SU-DHL-6 (cell line): ENCODE data around the gene IZUMO2.

Experiments used
- H2AFZ ChIP-seq: fragments of 200-600 bp; sonication (generic); 2 replicates; pipeline ENCODE4 v1.6.1; 2014; ENCODE audit warnings: low read depth, mild to moderate bottlenecking, moderate library complexity, mixed read lengths, antibody characterized with exemption, low read length; ENCODE audit not compliant: severe bottlenecking
- H3F3A ChIP-seq: fragments of 200-600 bp; shearing (Covaris generic); 2 replicates; pipeline ENCODE4 v1.6.0; 2016; ENCODE audit warnings: antibody characterized with exemption, mild to moderate bottlenecking; ENCODE audit not compliant: insufficient read depth
- H3K27ac ChIP-seq: fragments of 200-600 bp; sonication (generic); 2 replicates; pipeline ENCODE4 v1.5.1; 2016; ENCODE audit warnings: low read depth, mild to moderate bottlenecking, low read length, moderate library complexity, mixed read lengths
- H3K27me3 ChIP-seq: fragments of 200-600 bp; sonication (generic), shearing (Covaris generic); 2 replicates; pipeline ENCODE4 v1.6.0; 2014; ENCODE audit warnings: mild to moderate bottlenecking, low read length
- H3K36me3 ChIP-seq: fragments of 200-600 bp; sonication (generic); 2 replicates; pipeline ENCODE4 v1.6.1; 2014; ENCODE audit warnings: mild to moderate bottlenecking, low read length, mixed read lengths
- H3K4me2 ChIP-seq: fragments of 300-600, 200-600 bp; shearing (Covaris generic), sonication (generic); 2 replicates; pipeline ENCODE4 v1.6.0; 2014; ENCODE audit warnings: low read length, low read depth, mild to moderate bottlenecking; ENCODE audit not compliant: poor library complexity, severe bottlenecking
- H3K4me3 ChIP-seq: fragments of 200-600 bp; sonication (generic); 2 replicates; pipeline ENCODE4 v1.5.1; 2014; ENCODE audit warnings: antibody characterized with exemption, low read length, mild to moderate bottlenecking, mixed read lengths; ENCODE audit not compliant: insufficient read depth, poor library complexity, severe bottlenecking
- H3K79me2 ChIP-seq: fragments of 200-600 bp; sonication (generic); 2 replicates; pipeline ENCODE4 v1.6.1; 2014; ENCODE audit warnings: mild to moderate bottlenecking, low read length, moderate library complexity; ENCODE audit not compliant: insufficient read depth
- H3K9ac ChIP-seq: fragments of 200-600 bp; sonication (generic); 2 replicates; pipeline ENCODE4 v1.7.0; 2014; ENCODE audit warnings: mild to moderate bottlenecking, low read length
- H3K9me2 ChIP-seq: fragments of 200-600 bp; sonication (generic); replicated peaks from 2 replicates; pipeline ENCODE4 v1.6.1; 2014; ENCODE audit warnings: low read length; ENCODE audit not compliant: insufficient read depth
- H3K9me3 ChIP-seq: fragments of 200-600 bp; sonication (generic); 2 replicates; pipeline ENCODE4 v1.6.1; 2014; ENCODE audit warnings: low read length, mixed read lengths; ENCODE audit not compliant: insufficient read depth
- H4K20me1 ChIP-seq: fragments of 200-600 bp; sonication (generic); 2 replicates; pipeline ENCODE4 v1.6.1; 2014; ENCODE audit warnings: low read depth, mild to moderate bottlenecking, antibody characterized with exemption, low read length, moderate library complexity, mixed read lengths
- EZH2phosphoT487 ChIP-seq: fragments of 200-600 bp; sonication (generic), shearing (Covaris generic); conservative IDR thresholded peaks from 2 replicates; pipeline ENCODE4 v1.6.1; 2018; ENCODE audit warnings: mild to moderate bottlenecking, antibody characterized with exemption, low read length, moderate library complexity, mixed read lengths
- TF ChIP-seq, protein P1 (sequence below): fragments of 200-600 bp; sonication (generic); IDR thresholded peaks from one replicate; pipeline ENCODE4 v1.5.1; 2017; ENCODE audit warnings: antibody characterized with exemption, mild to moderate bottlenecking, low read length, moderate library complexity; ENCODE audit not compliant: insufficient read depth, poor library complexity, severe bottlenecking

Gene IZUMO2

DNA sequence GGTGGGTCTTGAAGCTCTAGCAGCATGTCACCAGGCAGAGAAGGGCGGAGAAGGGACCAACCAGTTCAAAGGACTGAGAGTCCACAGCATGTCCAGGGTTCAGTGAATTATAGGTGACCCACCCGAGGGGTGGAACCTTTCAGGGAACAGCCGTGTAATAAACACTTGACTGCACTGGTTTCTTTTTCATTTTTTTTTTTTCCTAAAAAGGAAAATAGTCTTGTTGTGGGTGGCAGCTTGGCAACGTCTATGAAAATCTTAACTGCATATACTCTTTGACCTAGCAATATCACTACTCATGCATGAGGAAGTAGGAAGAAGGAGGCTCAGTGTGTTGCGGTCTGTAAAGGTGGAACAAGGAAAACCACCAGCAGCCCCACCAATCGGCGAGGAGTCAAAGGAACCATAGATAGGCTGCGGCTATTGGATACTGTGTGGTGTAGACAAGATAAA is 27.4 kb upstream of the IZUMO2 start:
- no peak overlapping the region for H3K4me3 ChIP-seq
- TF ChIP-seq, protein P1, sequence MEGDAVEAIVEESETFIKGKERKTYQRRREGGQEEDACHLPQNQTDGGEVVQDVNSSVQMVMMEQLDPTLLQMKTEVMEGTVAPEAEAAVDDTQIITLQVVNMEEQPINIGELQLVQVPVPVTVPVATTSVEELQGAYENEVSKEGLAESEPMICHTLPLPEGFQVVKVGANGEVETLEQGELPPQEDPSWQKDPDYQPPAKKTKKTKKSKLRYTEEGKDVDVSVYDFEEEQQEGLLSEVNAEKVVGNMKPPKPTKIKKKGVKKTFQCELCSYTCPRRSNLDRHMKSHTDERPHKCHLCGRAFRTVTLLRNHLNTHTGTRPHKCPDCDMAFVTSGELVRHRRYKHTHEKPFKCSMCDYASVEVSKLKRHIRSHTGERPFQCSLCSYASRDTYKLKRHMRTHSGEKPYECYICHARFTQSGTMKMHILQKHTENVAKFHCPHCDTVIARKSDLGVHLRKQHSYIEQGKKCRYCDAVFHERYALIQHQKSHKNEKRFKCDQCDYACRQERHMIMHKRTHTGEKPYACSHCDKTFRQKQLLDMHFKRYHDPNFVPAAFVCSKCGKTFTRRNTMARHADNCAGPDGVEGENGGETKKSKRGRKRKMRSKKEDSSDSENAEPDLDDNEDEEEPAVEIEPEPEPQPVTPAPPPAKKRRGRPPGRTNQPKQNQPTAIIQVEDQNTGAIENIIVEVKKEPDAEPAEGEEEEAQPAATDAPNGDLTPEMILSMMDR: no peak
- TF ChIP-seq EZH2phosphoT487: no peak

DNA sequence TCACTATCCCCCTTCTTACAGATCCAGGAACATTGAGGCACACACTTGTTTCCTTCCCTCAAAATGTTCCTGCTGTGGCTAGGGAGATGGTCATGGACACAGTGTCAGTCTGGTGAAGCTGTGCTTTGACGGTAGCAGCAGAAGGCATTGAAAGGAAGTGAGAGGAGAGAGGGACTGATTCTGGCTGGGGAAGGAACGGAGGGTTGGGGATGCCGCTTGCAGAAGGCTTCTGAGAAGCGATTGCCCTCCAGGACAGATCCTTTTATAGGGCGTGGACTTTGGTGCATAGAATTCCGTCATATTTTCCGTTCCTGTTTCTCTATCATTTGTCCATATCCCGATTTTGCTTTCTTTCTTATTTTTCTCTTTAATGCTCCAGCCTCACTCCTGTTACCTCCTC is 26.2 kb upstream of the IZUMO2 start:
- no peaks in the 10 kb centered on the region for H3K27me3 ChIP-seq
- no peak overlapping the region for H2AFZ ChIP-seq
- no peaks in the 10 kb centered on the region for H3K9me2 ChIP-seq

More for the DNA sequence above, 27.4 kb upstream of the IZUMO2 start:
- Histone ChIP-seq H3K79me2 (no peaks in the 10 kb centered on the region), H3K9me2 (no peaks in the 10 kb centered on the region), H3K4me2 (no peak overlapping the region), H3K27ac (no peak overlapping the region), H3F3A (no peaks in the 10 kb centered on the region), H4K20me1 (no peaks in the 10 kb centered on the region), H3K36me3 (no peaks in the 10 kb centered on the region), H3K9ac (no peak overlapping the region), H2AFZ (no peak overlapping the region), H3K9me3 (no peaks in the 10 kb centered on the region), H3K27me3 (no peaks in the 10 kb centered on the region)

GRCh38 chr19:50187937-50188336 is 24.9 kb upstream of the IZUMO2 start:
- H3K9me2 ChIP-seq: no peaks in the 10 kb centered on the region
- no peak overlapping the region for H3K27ac ChIP-seq
- no peak for TF ChIP-seq EZH2phosphoT487
- TF ChIP-seq, protein P1: no peak
- H3K79me2 ChIP-seq: no peaks in the 10 kb centered on the region
- H3K9me3 ChIP-seq: no peaks in the 10 kb centered on the region
- H3K4me2 ChIP-seq: no peak overlapping the region
- H3F3A ChIP-seq: no peaks in the 10 kb centered on the region
- no peaks in the 10 kb centered on the region for H3K27me3 ChIP-seq
- no peak overlapping the region for H3K4me3 ChIP-seq
- no peak overlapping the region for H3K9ac ChIP-seq
- H4K20me1 ChIP-seq: no peaks in the 10 kb centered on the region
- H2AFZ ChIP-seq: no peak overlapping the region
- H3K36me3 ChIP-seq: no peaks in the 10 kb centered on the region

More for the DNA sequence above, 26.2 kb upstream of the IZUMO2 start:
- H3K4me3 ChIP-seq: no peak overlapping the region
- no peak overlapping the region for H3K9ac ChIP-seq
- no peak overlapping the region for H3K27ac ChIP-seq
- H3K4me2 ChIP-seq: no peak overlapping the region
- H3K79me2 ChIP-seq: no peaks in the 10 kb centered on the region
- H4K20me1 ChIP-seq: no peaks in the 10 kb centered on the region
- TF ChIP-seq, protein P1: no peak
- no peak for TF ChIP-seq EZH2phosphoT487
- no peaks in the 10 kb centered on the region for H3K36me3 ChIP-seq
- H3K9me3 ChIP-seq: no peaks in the 10 kb centered on the region
- no peaks in the 10 kb centered on the region for H3F3A ChIP-seq
